Hematopoietic multipotent progenitor cell treated with erythropoietin and hydrocortisone succinate and interleukin-3 and kit ligand, for 8 days (in vitro differentiated cells): Measurements from ENCODE around the gene AHSA1.

Experiments
- DNase-seq: peaks from one replicate; pipeline ENCODE4 v3.0.0-alpha.2; 2015

AHSA1 gene

DNA sequence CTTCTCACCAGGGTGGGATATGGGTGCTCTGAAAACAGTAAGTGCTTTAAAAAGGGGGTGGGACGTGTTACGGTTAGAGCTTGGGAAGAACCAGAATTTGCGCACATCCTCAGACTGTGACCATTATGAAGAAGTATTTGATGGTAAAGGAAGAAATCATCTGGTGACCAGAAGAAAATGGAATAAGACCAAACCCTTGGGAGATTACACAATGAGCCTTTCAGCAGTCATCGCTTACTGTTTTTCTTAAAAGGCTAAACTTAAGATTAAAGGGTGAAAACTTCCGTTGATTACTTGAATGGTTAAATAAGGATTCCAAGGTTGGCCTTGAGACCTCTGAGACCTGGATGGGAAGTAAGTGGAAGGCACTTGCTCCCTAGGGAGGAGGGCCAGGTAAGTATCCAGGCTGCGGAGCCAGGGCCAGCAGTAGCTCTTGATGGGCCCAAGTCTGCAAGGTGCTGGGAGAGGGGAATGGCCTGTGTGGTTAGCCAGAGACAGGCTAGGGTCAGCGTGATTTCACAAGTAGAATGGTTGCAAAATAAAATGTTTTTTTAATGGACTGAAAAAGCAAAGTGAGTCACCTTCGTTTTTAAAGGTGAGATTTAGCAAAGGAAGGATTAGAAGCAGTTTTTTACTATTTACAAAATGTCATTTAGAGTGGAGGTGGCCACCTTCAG, 53.7 kb downstream of the AHSA1 start:
- DNase-seq, result no peak

DNA sequence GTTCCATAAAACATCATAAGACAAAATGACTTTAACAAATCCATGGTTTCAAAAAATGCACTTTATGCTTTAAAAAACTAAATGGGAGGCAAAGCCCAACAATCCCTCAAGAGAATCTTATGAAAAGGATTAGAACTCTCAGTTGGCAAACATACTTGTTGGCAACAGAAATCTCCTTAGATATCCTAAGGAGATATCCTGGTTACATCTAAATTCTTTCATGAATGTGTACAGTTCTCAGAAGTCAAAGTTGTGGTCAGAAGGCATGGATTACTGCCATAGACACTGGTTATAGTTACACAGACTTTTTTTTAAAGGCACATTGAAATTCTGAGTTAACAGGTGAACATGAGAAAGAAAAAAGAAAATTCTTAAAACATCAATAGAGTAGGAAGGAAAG, 58.2 kb downstream of the AHSA1 start:
- no peak for DNase-seq
